Stimulated activated CD8-positive, alpha-beta memory T cell treated with anti-CD3 and anti-CD28 coated beads, Interleukin-7, amount 100 ng/mL, for 4 hours (primary cell): ENCODE results near the gene MAMDC2.

Experiments used
- DNase-seq, 2 donors: peaks; one replicate each; pipeline ENCODE4 v3.0.0-alpha.2; 2020; ENCODE audit warnings: low read depth in 2 of 2

The MAMDC2 gene

GRCh38 chr9:70134360-70134759, 90.7 kb downstream of the MAMDC2 start:
- no peak for DNase-seq

- no peak for DNase-seq
Measured at GRCh38 chr9:70135176-70135575, 91.5 kb downstream of the MAMDC2 start.

- DNase-seq = no peak
Measured at GRCh38 chr9:70136632-70137031, 93.0 kb downstream of the MAMDC2 start.

GRCh38 chr9:70137577-70137976, 93.9 kb downstream of the MAMDC2 start:
- no peak for DNase-seq

GRCh38 chr9:70142101-70142500, 98.5 kb downstream of the MAMDC2 start:
- no peak for DNase-seq

- no peak for DNase-seq
Measured at GRCh38 chr9:70143394-70144130, 99.9 kb downstream of the MAMDC2 start.

GRCh38 chr9:70144131-70144503, 100.5 kb downstream of the MAMDC2 start:
- no peak for DNase-seq

GRCh38 chr9:70145981-70146380, 102.3 kb downstream of the MAMDC2 start:
- DNase-seq = no peak

- no peak for DNase-seq
Measured at GRCh38 chr9:70147196-70147595, 103.5 kb downstream of the MAMDC2 start.

- no peak for DNase-seq
Measured at GRCh38 chr9:70147651-70148050, 104.0 kb downstream of the MAMDC2 start.

- DNase-seq = no peak
Measured at GRCh38 chr9:70152350-70152749, 108.7 kb downstream of the MAMDC2 start.

- no peak for DNase-seq
Measured at GRCh38 chr9:70156729-70157128, 113.1 kb downstream of the MAMDC2 start.

GRCh38 chr9:70159630-70160029, 116.0 kb downstream of the MAMDC2 start:
- no peak for DNase-seq

- no peak for DNase-seq
Measured at GRCh38 chr9:70160686-70161600, 117.3 kb downstream of the MAMDC2 start.

- no peak for DNase-seq
Measured at GRCh38 chr9:70165006-70165602, 121.5 kb downstream of the MAMDC2 start.

- DNase-seq = no peak
Measured at GRCh38 chr9:70168521-70168920, 124.9 kb downstream of the MAMDC2 start.

GRCh38 chr9:70169222-70169621, 125.6 kb downstream of the MAMDC2 start:
- DNase-seq = no peak

GRCh38 chr9:70170151-70170790, 126.6 kb downstream of the MAMDC2 start:
- no peak for DNase-seq

- DNase-seq = no peak
Measured at GRCh38 chr9:70172532-70172931, 128.9 kb downstream of the MAMDC2 start.

GRCh38 chr9:70177121-70177520, 133.5 kb downstream of the MAMDC2 start:
- DNase-seq = no peak

GRCh38 chr9:70192707-70193106, 149.1 kb downstream of the MAMDC2 start:
- no peak for DNase-seq

GRCh38 chr9:70195456-70195855, 151.8 kb downstream of the MAMDC2 start:
- DNase-seq = no peak
